GM11168 (cell line): ENCODE results near the gene C10orf71.

Source experiments
- in situ Hi-C: fragments of 300-500 bp; cut with MboI; formaldehyde crosslinking; loops from one replicate; pipeline ENCODE4 v1.12.0; 2022; ENCODE audit warnings: low sequenced_read_pairs; ENCODE audit not compliant: unreplicated experiment

Gene C10orf71

DNA sequence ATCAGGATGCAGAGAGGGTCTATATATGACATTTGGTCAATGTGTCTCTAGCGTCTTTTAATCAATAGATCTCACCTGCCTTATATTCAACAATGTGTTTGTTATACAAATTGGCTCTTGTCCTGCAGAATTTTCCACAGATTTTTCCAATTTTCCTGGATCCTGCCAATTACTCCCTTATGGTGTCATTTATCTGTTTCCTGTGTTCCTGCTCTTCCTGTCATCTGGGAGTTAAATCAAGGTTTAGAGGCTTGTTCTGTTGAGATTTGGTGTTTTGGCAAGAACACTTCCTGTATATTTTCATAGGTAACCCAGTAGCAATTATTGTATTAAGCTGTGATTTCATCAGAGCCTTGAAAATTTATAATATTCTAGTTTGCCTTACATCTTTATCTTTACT lies 8.8 kb upstream of the C10orf71 start:
- in situ Hi-C loops, result no loop called here

DNA sequence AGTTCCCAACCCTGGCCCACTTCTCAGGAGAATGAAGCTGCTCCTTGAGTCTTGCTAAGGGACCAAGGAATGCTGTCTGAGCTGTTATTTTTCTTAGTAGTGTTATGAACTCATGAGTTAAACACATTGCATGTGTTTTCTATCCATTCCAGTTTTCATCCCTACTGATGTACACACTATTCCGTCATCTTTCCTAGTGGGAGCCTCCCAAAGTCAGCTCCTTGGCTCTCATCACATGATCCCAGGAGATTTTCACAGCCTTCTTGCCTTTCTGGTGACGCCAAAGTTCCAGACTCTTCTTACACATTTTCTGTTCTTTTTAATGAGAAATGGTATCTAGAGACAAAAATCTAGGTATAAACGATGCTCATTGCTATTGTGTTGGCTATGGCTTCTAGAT lies 8.4 kb upstream of the C10orf71 start:
- in situ Hi-C loops, result no loop called here

DNA sequence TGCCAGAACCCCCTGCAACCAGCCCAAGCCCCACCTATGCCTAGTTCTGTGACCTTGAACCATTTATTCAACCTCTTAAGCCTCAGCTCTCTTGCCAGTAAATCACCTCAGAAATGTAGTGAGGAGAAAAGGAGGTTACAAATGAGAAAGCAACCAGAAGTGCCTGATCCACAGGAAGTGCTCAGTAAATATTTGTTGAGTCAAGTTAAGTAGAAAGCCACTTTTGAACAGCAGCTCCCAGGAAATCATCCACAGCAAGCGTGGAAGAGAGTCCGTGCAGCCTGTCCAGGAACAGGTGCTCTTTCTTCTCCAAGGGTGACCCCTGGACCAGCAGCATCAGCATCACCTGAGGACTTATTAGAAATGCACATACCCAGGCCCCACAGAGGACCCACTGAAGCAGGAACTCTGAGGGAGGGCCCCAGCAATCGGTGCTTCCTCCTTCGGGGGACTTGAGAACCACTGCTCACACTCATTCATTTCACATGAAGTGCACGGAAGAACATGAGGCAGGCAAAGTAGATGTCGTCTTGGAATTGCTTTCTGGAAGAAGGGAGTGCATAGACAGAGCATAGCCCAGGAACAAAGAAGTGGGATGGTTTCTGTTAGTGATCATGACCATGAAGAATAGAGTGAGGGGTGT lies 6.3 kb upstream of the C10orf71 start:
- in situ Hi-C loops, result no loop called here

DNA sequence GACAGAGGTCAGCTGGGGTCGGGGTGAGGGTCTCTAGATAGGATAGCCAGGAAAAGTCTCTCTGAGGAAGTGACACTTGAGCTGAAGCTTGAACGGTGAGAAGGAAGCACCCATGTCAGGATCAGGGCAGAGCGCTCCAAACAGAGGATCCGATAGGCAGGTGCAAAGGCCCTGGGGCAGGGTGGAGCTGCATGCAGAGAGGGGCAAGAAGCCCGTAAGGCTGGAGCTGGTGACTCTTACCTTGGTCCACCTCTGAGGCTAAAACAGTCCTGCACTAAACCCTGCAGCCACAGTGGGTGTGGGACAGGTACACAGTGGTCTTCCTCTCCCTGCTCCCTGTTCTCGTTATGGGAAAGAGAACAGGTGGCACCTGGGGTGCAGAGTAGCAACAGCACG lies 5.8 kb upstream of the C10orf71 start:
- in situ Hi-C loops, result no loop called here

DNA sequence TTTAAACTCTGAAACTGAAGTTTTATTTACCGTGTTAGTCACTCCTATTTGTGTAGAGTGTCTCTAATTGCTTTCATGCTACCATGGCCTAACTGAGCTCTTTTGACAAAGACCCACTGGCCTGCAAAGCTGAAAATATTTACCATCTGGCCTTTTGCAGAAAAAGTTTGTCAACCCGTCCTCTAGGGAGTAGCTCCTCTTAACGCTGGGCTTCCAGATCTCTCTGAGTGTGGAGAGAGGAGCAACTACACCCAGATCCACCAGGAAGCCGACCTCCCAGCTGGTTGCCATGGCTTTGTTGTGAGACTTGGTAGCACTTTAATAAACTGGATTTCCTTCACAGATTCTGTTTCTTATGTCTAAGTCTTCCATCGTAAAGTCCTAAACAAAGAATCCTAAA lies 4.2 kb upstream of the C10orf71 start:
- in situ Hi-C loops, result no loop called here

DNA sequence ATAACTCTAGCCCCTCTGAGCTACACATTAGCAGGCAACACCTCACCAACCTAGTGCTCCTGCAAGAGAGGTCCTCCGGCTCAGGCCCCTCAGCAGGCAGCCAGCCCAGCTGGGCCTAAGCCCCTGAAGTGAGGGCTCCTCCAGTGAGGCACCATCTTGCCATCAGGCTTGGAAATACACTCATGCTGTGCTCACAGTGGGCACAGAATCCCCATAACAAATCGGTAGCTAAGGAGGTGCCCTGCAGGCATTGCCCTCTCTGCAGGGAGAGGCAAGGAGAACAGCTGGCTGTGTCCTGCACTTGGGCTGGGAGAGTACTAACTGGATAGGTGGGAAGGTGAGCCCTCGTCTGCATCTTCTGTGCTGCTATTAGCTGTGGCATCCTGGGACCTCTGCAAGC lies 3.7 kb upstream of the C10orf71 start:
- in situ Hi-C loops, result no loop called here

DNA sequence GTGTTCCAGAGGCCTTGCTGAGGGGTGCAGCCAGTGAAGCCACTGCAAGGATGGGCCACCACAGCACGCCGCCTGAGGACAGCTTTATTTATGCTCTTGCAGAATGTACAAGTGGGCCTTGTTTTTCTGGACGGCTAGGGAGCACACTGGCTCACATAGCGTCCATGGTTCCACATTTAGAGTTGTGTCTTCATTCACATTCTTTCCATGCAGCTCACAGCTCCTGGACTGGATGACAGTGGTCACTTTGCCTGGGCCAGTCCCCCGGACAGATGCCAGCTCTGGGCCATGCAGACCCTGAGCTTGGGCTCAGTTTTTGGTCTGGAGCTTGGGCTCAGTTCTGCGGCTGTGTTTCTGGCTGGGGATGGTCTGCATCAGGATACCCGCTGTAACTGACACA lies 2.6 kb upstream of the C10orf71 start:
- in situ Hi-C loops, result no loop called here

DNA sequence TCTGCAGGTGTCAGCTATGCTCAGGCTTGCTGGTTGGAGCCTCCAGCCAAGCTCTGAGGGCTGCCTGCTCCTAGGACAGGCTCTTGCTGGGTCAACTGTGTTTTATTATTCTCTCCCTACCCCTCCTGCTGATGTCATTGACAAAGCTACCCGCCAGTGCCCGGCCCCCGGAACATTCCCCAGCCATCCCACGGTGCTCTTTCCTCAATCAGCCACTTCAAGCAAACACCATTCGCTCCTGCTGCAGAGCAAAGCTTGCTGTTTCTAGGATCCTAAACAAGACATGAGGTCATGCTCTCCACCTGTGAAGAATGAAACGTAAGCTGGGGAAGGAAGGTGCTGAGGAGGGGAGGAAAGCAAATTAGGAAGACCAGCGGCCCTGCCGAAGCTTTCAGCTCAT lies 2.1 kb upstream of the C10orf71 start:
- in situ Hi-C loops, result no loop called here

DNA sequence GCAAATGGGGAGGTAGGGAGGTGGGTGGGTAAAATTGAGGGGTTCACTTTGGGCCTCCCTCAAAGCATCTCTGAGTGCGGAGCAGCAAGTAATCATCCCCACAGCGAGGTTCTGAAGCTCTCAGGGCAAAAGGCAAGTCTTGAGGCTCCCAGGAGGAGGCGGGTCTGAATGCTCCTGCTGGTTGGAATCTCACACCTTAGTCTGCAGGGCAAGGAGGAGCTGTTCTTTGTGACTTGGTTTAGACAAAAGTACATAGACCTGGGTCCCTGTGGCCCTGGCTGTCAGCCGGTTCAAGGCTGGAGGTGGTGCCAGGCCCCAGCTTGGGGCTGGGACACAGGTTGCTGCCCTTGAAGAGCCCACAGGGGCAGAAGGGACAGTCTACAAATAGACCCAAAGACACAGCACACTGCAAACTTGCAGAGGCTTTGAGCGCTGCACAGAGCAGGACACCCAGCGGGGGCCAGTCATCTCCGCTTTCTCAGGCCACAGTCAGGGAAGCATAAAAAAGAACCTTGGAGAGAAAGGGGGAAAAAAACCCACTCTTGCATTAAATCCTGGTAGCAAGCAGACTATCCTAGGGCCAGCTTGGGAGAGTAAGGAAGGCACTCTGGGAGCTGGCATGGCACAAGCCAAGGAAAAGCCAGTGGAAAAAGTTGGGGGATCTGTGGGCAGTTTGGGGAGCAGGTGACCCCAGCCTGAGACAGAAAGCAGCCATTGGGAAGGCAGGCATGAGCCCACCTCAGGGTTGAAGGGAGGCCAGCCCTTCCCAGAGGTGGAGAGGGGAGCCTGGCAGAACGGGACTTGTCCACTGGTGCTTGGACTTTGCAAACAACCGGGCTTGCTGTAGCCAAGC lies 926 bp upstream of the C10orf71 start:
- in situ Hi-C loops, result no loop called here

DNA sequence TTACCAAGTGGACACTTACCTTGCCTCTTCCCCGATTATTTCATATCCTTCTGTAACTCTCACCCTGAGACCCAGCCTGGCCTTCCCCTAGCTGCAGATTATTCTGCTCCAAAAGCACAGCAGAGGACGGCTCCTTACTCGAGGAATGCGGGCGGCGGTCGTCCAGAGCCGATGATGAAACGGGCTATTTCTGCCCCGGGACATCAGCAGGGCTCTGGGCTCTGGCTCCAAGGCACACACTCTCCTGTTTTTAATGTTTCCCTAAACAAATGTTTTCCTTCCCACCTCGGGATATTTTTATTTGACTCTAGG lies 343 bp upstream of the C10orf71 start:
- in situ Hi-C loops, result no loop called here

DNA sequence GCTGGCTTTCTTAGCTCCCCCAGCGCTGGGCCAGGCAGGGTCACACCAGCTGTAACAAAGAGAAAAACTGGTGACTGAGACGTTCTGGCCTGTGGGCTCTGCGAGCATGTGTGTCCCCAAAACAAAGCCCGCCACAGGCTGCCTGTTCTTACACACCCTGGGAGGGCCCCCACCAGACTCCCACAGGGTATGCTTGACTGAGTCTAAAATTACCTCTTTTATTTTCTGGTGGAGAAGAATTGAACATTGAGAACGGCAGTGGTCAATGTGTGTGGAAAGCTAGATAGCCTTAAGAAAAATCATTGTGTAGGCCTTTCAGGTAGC lies 808 bp downstream of the C10orf71 start:
- in situ Hi-C loops, result no loop called here

DNA sequence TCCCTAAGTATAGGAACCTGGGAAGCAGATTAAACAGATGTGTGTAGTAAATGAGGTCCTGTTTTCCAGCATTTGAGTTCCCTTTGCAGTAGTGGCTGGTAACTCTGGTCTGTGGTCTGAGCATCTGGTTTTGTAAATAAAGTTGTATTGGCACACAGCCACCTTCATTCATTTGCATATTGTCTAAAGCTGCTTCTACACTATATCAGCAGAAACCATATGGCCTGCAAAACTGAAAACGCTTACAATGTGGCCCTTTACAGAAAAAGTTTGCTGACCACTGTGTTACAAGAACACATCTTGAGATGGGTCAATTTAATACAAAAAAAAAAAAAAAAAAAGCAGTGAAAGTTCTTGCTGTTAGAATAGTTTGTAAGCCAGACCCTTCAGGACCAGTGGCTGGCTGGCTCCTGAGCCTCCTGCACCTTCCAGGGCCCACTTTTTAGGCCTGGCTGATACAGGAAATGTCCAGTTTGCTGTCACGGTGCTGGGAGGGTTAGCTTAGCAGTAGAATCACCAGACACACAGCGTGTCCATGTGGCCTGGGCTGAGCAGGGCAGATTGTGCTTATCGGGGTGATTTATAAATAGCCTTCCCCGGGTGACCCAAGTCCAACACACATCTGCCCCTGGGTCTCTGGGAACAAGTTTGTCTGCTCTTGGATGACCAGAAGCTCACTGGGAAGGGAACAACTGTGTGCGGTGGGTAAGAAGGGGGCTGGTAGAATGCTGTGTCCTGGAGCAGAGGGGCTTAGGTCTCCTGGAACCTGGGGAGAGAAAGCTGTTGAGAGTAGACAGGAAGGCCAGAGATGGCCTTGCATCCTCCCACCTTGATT lies 1.4 kb downstream of the C10orf71 start:
- in situ Hi-C loops, result no loop called here

DNA sequence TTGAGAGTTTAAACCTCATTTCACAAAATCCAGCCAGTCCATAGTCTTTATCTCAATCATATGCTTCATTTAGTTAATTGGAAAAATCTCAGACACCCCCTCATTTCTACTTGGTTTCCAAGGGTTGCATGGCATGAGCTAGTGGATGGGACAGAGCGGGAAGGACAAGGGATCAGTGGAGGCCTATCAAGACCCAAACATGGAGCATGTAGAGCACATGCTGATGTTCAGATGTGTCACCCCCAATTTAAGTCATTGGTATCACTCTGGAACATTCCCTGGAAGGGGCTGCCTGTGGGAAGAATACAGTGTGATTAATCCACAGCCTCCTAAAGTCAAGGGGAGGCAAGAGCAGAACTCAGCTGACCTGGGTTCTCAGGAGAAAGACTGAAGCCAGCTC lies 2.3 kb downstream of the C10orf71 start:
- in situ Hi-C loops, result no loop called here

DNA sequence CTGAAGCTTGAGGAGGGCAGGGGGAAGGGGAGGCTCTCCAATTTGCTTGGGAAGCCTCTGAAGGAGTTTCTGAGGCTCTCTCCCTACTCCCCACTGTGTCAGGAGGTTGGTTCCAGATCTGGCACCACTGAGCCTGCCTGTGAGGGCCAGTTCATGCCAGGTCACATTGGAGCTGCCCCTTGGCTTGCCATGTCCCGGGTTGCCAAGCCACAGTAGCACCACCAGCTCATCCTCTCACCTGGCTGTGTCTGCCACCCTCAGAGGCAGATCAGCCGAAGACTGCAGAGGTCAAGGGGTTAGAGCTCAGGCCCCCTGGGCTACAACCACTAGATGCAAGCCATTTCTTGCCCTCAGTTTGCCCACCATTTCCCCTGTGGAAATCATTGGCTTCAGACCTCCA lies 3.1 kb downstream of the C10orf71 start:
- in situ Hi-C loops, result no loop called here

DNA sequence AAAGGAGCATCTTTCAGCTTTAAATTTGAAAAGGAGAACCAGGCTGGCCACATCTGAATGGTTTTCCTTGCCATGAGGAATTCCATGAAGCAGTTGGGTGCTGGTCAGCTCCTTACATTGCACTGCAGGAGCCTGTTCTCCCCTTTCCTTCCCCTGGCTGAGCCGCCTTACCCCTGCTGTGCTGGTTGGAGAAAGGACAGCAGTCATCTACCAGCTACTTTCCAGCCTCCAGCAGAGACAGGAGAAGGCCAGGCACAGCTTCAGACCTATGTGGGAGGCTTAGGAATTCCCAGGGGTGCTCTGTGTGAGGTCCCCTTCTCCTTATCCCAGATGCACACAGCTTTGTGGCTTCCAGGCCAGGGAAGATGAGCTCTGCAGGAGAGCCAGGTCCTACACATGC lies 4.7 kb downstream of the C10orf71 start:
- in situ Hi-C loops, result no loop called here

DNA sequence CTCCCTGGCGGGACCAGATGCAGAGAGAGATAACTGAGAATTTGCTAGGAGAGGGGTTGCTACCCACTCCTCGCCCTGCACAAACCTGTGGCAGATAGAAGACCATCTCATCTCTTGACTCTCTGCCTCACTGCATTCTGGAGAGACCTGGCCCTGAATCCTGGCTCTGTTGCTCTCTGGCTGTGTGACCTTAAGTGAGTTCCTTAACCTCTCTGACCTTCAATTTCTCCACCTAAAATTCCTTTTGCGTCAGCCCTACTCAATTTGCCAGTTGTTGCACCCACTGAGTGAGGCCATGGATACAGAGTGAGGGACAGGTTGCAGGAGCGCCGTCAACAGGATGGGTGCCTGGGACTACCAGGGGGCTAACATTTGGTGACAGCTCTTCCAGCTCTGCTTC lies 5.2 kb downstream of the C10orf71 start:
- in situ Hi-C loops, result no loop called here

DNA sequence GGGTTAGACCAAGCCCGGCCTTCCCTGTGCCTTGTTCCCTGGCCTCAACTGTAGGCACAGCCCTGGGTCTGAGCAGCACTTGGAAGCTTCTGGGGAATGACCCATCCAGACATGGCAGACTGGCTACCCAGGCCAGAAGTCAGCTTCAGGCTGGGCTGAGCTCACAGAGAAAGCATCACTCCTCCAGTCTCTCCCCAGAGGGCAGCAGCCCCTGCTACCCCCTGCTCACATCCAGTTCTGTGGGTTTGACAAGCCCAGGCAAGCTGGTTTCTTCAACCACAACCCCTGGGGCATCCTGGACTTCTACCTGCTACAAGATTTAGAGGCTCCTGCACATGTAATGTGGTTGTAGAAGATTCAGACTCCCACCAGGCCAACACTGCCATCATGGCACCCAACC lies 9.0 kb downstream of the C10orf71 start:
- in situ Hi-C loops, result no loop called here

DNA sequence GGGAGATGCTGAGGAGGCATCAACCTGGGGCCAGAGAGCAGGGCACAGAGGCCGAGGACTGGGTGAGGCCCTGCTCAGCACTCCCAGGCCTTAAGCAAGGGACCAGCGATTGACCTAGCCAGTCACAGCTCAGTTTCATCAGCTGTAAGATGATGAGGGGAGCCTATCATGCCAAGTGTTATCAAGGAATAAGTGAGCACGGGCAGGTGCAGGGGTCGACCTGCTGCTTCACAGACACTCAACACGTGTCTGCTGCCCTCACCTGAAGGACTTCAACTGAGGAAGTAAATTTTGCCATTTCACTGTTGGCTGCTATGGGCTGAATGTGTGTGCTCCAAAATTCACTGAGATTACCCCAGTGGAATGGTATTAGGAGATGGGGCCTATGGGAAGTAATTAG lies 9.9 kb downstream of the C10orf71 start:
- in situ Hi-C loops, result no loop called here

DNA sequence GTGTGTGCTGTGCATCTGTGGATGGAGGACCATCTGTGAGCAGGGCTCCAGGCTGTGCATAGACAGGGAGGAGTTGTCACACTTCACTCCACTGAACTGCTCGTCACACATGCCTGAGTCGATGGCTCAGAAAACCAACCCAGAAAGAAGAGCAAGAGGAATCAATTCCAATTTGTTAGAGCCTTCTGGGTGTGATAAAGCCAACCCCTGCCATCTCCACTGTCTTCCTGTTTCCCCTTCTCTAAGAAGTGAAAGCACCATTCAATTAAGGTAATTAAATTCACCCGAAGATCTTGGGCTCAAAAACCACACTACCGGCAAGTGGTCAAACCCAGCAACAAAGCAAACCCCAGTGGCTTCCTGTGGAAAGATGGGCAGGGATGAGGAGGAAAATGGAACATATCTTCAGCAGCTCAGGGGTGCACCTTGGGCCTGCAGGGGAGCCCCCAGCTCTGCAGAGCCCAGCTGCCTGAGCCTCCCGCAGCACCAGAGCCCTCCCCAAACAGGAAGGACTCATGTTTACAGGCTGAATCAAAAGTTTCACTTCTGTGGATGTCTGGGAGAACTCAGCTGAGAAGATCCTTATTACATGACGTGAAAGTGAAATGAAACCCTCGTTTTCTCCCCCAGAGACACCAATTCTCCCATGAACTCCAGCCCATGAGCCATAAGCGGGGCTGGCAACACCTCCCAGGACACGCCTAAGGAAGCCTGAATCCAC lies 10.9 kb downstream of the C10orf71 start:
- in situ Hi-C loops, result no loop called here

DNA sequence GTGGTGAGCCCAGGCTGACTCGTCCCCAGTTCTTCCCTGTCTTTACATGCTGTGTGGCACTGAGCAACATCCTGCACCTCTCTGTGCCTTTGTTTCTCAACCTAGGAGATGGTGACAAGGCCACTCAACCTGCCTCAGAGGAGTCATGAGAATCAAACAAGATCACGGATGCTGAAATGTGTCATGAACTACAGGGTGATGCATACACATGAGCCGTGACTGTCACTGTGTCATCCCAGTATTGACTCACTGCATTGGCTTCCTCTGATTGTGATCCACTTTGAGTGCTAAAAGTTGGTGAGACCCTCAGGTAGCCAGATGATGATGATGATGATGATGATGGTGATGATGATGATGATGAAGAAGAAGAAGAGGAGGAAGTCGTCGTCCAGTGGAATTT lies 11.5 kb downstream of the C10orf71 start:
- in situ Hi-C loops, result no loop called here
